Posterior cingulate gyrus (tissue), 11 donors: Measurements from ENCODE around the gene CDON.
A peak's percentile ranks its signal among the peaks of the same experiment; 100 is the strongest.

Source experiments
- DNase-seq, 10 donors: peaks; one replicate each; pipeline versions ENCODE4 v3.0.0 to v3.0.0-alpha.2; 2020 to 2021; ENCODE audit warnings: mixed read lengths in 3 of 10
- intact Hi-C: fragments of 100-400 bp; cut with DNase I; formaldehyde crosslinking; loops from one replicate; pipeline ENCODE4 v1.15.1; 2023

Gene CDON

GRCh38 chr11:126062679-126063506 is at the start of gene CDON:
CDON (minus strand) TSS chr11:126062866; CDS start chr11:126023476, 39,390 bp downstream.
- intact Hi-C loops = no loop called here
- peak; percentile 71 to 98 (median 83) for DNase-seq

- peak in 1 of 10 donors; percentile 64 for DNase-seq
- intact Hi-C loops = no loop called here
These were observed 48.9 kb upstream of the CDON start for GRCh38 chr11:126111458-126112116.

GRCh38 chr11:126109941-126110731 is 47.5 kb upstream of the CDON start:
- peak in 2 of 10 donors; percentile 28 to 81 for DNase-seq
- intact Hi-C loops = no loop called here

- intact Hi-C loops = no loop called here
- DNase-seq = peak in 1 of 10 donors; percentile 49
These were observed 44.1 kb upstream of the CDON start for GRCh38 chr11:126106594-126107328.

GRCh38 chr11:126105748-126106080 is 43.0 kb upstream of the CDON start:
- intact Hi-C loops = no loop called here
- DNase-seq = peak in 1 of 10 donors; percentile 55

- peak in 2 of 10 donors; percentile 19 to 67 for DNase-seq
- intact Hi-C loops = no loop called here
These were observed 42.5 kb upstream of the CDON start for GRCh38 chr11:126105022-126105747.

GRCh38 chr11:126104420-126104819 is 41.8 kb upstream of the CDON start:
- peak in 1 of 10 donors; percentile 67 for DNase-seq
- intact Hi-C loops = no loop called here

- no peak for DNase-seq
- intact Hi-C loops = no loop called here
These were observed 40.5 kb upstream of the CDON start for GRCh38 chr11:126103150-126103549.

GRCh38 chr11:126102436-126102981 is 39.8 kb upstream of the CDON start:
- intact Hi-C loops = no loop called here
- peak in 3 of 10 donors; percentile 15 to 72 (median 35) for DNase-seq

GRCh38 chr11:126101930-126102283 is 39.2 kb upstream of the CDON start:
- DNase-seq = peak in 1 of 10 donors; percentile 24
- intact Hi-C loops = no loop called here

GRCh38 chr11:126101251-126101929 is 38.7 kb upstream of the CDON start:
- peak in 2 of 10 donors; percentile 23 to 53 for DNase-seq
- intact Hi-C loops = no loop called here

- peak in 1 of 10 donors; percentile 21 for DNase-seq
- intact Hi-C loops = no loop called here
These were observed 38.0 kb upstream of the CDON start for GRCh38 chr11:126100716-126101115.

GRCh38 chr11:126098204-126098769 is 35.6 kb upstream of the CDON start:
- DNase-seq = peak in 2 of 10 donors; percentile 24 to 50
- intact Hi-C loops = loop anchor here (10.0 kb wide), 1 partner anchor 63 kb away; no protein-coding TSS in a partner anchor

GRCh38 chr11:126095745-126096144 is 33.1 kb upstream of the CDON start:
- intact Hi-C loops = loop anchor here (10.0 kb wide), 1 partner anchor 61 kb away; no protein-coding TSS in a partner anchor
- peak in 1 of 10 donors; percentile 9 for DNase-seq

- intact Hi-C loops = loop anchor here (10.0 kb wide), 1 partner anchor 56 kb away; no protein-coding TSS in a partner anchor
- DNase-seq = peak in 1 of 10 donors; percentile 42
These were observed 27.8 kb upstream of the CDON start for GRCh38 chr11:126090452-126090851.

- no peak for DNase-seq
- intact Hi-C loops = no loop called here
These were observed 26.3 kb upstream of the CDON start for GRCh38 chr11:126088999-126089398.

- peak in 1 of 10 donors; percentile 71 for DNase-seq
- intact Hi-C loops = no loop called here
These were observed 23.6 kb upstream of the CDON start for GRCh38 chr11:126086248-126086647.

GRCh38 chr11:126084608-126084912 is 21.9 kb upstream of the CDON start:
- peak in 2 of 10 donors; percentile 65 to 69 for DNase-seq
- intact Hi-C loops = no loop called here
